GM19238 (cell line): ENCODE results near the gene CD69.

Experiments
- DNase-seq: peaks from one replicate; pipeline ENCODE4 v3.0.0; 2011; ENCODE audit warnings: low spot score; ENCODE audit not compliant: insufficient read length

The CD69 gene

DNA sequence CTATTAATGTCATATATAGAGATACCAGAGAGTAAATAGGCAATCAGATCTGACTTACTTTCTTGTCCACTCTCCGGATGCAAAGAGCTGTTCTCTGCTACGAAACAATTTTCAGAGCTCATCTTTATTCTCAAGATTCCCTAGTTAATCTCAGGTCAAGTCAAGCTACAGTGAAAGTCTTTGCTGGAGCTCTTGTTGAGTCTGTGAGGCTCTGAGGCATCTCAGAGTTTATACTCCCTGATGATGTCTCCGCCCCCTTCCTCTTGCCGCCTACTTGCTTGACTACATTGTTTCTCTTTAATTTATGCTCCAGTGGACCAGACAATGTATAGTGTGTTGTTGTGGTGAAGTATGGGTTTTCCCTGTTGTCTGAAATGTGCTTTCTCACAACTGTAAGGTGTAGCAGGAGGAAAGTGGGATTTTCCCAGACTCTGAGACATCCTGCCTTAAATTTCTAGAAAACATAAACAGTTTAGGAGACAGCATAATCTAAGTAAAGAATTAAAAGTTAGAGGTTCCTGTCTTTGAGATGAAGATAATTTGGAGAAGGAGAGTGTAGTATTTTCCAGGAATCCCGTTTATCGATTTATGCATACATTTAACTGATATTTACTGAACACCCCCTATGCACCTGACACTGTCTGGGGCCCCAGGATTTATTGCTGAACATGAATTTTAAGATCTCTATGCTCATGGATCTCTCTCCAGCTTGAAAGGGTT, at the start of gene CD69:
TSS of gene CD69 (minus strand) at position 203 of the 720 bp plus-strand sequence. CDS start at position 122, 81 bp downstream.
- DNase-seq, result no peak

DNA sequence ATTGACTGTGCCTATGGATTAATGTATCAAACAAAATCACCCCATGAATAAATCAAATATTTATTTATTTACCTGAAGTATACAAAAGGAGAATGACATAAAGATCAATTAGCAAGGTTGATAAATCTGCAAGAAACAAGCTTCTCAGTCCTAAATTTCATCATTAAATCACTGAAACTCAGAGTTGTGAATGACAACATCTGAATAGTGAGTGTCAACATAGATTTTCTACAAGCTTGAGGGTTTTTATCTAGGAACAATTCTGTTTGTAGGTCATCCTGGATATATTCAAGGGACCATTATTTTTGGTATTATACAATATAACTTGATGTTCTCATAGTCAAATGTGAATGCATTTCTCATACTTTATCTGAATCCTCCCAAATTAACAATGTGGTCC, 49.2 kb upstream of the CD69 start:
- no peak for DNase-seq

DNA sequence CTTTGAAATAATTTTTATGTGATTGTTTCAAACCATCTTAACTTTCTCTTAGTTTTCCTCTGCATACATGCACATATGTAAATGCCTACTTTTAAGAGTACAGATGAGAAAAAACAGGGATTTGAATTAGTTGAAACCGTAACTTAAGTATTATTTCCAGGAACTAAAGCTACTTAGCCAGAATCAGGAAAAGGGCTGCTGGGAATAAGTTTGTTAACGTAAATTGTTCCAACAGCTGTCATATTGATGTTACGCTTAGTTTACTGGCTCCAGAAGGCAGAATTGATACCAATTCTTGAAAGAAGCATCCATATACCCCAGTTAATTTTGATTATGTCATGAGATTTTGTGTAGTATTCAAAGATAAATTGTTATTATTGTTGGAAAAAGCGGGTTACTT, 48.6 kb upstream of the CD69 start:
- DNase-seq, result no peak

DNA sequence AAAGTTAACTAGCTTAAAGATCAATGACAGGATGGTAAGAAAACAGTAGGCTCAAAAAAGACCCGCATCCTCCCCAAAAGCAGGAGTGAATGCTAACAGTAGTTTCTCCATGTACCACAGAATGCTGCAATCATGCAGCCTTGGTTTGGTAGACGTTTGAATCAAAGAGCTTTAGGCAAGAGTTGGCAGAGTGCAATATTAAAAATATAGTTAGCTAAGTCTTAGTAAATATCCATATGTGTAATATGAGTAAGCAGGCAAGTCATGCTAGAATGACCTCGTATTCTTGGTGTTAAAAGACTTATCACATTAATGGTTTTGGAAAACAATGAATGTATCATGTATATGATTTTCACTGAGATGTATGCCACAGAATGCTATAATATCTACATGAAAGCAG, 47.8 kb upstream of the CD69 start:
- DNase-seq, result no peak

DNA sequence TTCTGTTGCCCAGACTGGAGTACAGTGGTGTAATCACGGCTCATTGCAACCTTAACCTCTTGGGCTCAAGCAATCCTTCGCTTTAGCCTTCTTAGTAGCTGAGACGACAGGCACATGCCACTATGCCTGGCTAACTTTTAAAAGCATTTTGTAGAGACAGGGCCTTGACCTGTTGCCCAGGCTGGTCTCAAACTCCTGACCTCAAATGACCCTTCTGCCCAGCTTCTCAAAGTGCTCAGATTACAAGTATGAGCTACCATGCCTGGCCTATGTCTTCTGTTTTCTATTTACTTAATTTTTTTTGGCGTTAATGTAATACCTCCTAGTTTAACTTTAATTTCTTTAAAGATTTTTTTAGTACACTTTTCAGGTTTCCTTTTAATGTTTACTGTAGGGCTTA, 46.0 kb upstream of the CD69 start:
- DNase-seq, result no peak

DNA sequence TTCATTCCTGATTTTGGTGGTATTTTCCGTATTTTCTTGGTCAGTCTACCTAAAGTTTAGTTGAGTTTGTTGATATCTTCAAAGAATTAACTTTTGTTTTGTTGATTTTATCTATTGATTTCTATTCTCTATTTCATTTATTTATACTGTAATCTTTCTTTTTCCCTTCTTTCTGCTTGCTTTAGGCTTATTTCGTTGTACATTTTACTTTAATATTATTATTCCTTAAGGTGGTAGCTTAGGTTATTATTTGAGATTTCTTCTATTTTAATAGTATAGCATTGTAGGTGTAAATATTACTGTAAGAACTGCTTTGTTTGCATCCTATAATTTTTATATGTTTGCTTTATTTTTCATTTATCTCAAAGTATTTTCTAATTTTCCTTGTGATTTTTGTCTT, 45.2 kb upstream of the CD69 start:
- DNase-seq, result no peak

DNA sequence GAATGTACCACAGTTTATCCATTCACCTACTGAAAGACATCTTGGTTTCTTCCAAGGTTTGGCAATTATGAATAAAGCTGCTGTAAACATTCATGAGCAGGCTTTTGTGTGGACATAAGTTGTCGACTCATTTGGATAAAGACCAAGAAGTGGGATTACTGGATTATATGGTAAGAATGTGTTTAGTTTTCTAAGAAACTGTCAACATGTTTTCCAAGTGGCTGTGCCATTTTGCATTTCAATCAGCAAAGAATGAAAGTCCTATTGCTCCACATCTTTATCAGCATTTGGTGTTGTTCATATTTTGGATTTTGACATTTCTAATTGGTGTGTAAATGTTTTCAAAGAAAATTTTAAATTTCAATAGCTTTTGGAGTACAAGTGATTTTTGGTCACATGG, 39.3 kb upstream of the CD69 start:
- DNase-seq, result no peak

DNA sequence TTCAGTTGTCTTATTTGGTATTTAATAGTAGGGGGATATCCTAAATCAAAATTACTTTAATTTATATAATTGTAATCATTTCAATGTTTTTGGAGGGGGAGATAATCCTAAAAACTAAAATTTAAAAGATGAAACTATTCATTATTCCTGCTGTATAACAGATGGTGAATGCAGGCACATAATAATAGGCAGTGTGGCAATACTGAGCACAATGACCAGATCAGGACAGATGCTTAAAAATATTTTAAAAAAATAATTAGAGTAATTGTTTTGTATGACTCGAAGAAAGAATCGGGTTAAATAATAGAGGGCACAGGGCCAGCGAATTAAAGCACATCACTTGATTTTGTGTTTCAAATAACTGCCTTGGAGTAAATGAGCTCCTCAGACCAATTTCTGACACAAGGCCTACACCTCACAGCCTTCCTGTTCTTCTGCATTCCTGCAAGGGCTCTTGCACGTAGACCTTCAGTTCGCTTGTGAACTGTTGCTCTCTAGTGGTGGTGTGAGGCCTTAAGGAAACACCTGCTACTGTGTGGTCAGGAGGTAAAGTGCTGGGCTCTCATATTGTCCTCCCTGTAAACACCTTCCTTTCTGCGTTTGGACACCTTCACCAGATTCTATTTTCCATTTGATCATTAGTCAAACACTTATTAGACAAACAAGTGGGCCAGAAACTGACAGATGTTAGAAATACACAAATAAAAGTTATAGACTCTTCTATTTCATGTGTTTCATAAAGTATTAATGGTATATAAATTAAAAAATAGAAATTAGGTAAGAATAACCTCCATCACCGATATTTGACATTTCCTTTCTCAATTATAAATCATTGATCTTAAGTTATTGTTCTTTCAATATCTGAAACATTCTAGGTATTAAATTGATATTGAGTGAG, 37.3 kb upstream of the CD69 start:
- no peak for DNase-seq

DNA sequence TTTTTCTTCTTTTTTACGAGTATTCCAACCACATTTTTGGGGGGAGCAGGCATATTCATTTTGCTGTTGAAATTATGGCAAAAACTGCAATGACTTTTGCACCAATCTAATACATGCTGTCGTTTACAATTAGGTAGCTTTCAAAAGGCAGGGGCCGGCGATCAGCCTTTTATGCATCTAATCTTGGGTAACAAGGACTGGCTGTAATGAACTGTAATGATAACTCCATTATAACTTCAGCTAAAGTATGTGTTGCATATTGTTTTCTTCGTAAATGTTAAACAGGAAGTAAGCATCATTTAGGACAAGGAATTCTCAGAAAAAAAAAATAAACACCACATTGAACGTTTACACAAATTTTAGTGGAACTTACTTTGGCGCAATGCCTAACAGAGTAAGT, 36.3 kb upstream of the CD69 start:
- DNase-seq, result no peak

DNA sequence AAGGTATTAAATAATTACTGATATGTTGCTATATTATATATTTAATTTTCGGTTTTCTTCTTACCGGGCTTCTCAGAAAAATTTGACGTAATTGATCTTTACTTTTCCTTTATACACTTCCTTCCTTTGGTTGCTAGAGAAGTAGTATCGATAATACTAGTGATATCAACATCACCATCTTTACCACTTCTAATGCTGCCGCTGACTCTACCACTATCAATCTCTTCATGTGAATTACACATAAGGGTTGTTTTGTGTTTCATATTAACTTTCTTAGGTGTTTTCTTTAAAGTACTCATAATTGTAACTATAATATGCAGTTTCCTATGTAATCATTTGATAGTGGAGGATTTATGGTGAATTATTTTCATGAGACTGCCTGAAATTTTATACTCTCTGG, 35.6 kb upstream of the CD69 start:
- no peak for DNase-seq

DNA sequence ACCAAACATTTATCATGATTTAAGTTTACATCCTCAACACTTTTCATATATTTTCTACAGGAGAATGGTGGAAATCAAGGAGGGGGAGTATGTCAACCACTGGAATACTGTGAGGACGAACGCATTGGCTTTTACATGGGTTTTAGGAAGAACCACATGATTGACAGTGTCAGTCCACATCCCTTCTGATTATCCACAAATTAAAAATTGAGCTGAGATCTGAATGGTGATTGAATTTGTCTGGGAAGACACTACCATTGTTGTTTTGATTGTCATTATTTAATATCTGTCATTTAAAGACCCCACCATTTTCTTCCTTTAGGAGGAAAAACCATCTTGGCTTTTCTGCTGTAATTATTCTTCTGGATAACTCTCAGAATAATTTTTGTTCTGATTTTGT, 35.2 kb upstream of the CD69 start:
- no peak for DNase-seq

DNA sequence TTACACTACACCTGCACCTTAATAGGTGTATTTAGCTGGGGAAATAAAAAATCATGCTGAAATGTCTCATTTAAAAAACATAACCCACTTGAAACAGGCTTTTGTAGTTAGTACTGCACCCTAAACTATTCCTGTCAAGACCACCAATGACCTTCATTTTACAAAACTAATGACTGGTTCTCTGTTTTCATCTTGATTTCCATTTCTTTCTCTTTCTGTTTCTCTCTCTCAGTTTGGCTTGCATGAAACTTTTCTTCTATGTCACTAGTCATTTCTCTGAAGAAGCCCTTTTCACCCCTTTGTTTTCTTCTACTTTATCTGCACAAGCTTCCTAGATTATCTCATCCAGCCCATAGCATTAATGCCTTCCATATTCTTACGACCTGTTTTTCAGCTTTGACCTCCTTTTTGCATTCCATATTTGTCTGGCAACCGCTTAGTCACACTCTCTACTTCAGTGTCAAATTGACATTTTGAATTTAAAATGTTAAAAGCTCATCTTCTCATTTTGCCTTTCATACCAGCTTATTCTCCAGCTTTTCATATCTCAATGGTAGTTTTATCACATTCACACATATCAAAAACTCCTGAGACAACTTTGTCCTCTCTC, 33.9 kb upstream of the CD69 start:
- DNase-seq, result no peak

DNA sequence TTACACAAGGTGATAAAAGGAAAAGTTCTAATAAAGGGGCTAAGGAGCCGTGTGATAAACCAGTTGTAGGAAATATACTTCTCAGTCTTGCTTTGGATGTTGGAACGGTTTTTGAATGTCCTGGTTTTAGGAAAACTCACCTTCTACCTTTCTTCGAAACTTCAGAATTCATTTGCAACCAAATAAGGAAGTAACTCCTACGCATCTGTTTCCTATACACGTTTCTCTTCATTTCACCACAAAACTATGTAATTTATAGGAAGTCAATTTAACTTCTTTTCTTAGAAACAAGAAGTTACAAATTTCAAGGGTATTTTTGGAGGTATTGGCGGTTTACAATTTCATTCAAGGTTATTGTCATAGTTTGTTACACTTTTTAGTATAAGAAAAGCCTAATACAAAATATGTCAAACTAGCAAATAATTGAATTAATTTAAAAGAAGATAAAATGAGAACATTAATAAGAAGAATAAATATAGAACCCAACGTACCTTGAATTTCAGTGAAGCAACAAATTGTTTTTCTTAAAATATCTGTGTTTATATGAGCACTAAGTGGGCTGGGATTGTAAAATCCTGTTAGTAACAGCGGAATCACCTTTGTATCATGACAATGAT, 33.2 kb upstream of the CD69 start:
- no peak for DNase-seq

DNA sequence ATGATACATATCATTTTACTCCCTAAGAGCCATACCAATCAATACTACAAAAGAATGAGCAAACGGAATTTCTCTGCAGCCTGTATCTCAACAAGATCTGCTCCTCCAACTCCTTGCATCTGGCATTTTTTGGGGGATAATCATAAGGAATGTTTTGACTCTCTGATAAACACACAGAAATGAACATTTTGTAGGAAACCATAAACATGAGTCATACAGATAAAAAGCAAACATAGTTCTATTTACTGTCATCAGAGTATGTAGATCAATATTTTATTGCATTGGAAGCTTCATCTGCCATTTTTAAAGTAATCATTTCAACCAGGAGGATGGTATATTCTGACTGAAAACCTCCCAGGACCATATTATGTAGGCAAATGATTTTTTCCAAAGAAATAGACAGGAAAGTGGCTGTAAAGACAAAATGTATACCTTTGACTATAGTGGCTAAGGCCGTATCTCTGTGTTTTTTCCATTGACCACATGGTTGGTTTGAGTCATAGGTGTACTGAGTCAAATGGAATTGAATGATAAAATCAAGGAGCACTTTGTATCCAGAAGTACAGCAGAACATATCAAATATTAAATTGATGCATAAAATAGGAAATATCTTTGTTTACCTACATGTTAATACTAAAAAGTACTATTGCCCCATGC, 32.4 kb upstream of the CD69 start:
- no peak for DNase-seq

DNA sequence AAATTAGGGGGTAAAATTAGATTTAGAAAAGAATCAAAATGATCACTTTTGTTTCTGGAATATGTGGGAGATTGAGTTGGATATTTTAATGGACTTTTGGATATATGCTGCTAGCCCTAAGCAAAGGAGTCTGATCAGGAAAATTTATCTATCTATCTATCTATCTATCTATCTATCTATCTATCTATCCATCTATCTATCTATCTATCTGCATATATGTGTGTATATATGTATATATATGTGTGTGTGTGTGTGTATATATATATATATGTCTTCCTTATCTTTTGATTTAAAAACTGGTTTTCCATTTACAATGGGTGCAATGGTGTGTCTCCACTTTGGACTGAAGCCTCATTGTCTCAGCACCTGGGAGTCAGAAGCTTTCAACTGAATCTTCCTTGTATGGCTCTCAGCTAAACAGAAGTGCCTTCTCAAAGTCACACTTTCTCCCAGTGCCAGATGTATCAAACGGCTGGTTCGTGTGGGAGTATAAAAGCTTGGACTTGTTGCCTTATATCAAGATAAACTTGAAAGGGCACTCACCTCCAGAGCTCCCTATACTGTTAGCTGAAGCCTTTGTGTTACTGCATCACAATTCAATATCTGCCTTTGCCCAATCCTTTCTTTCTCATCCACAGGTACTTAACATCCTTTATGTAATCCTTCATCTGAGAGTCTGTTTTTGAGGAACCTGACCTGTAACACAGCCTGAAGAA, 31.6 kb upstream of the CD69 start:
- DNase-seq, result no peak

DNA sequence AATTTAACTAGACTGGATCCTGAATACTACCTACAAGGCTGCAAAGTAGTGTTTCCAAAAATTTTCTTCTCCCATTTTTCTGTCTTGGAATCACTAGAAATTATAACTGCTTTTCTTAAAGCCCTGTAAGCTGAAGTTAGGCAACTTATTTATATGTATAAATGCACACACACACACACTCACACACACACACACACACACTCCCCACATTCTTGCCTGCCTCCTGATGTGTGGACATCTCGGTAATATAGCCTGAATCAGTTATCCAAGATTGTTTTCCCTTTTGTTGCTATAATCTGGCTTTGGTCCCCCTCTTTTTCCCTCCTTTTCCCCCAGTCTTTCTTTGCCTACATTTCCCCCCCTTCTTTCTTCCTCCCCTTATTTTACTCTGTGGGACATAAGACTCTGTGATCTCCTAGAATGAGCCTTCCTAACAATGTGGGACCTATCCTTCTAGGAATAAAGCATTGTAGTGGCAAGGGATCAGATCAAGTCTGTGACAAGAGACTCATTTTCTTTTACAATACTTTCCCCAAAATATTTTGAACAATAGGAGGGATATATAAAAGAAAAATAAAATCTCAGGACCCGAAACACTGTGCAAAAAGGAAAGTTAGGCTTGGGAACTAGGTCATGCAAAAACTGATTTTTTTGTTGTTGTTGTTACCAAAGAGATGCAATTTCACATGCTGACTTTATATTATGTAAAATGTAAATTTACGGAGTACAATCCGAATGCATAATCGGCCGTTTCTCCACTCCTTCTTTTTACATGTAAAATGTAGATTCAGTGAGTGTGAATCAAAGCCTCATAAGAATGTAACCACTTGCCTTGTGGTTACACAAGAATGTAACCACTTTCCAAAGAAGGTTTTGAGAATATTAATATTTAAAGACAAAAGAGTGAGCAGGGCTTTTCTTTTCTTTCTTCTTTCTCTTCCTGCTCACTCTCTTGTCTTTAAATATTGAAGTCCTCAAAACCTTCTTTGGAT, 26.3 kb upstream of the CD69 start:
- no peak for DNase-seq

DNA sequence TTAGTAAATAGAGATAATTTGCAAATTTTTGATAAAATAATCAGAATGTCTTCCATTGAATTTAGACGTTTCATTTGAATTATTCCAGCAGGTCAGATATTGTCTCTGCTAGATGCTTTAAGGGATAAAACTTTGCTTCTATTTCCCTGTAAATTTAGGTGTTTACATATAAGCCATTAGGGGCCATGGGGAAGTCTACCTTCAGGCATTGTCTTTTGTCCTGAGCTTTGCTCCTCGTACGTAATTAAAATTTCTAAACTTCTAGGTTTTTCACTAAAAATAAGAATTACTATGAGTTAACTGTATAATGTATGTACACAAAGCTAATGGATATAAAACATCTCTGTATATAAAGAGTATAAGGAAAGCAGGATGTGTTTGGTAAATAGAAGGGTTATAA, 24.1 kb upstream of the CD69 start:
- DNase-seq, result no peak

DNA sequence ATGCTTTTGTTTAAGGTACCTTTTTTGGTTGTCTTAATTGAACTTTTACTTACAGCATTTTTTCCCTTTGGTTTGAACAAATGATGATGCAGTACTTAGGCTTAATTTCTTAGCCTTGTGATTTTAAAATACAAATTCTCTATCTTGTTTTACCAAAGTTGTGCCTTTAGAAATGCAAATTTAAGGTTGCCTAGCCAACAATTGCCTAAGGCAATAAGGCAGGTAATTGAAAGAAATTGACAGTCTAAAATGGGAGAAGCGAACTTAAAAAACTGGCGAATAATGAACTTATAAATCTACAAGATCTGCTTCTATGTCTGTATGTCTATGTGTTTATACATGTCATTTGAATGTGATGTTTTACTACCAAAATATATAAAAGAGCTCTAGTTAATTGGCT, 23.6 kb upstream of the CD69 start:
- DNase-seq, result no peak

DNA sequence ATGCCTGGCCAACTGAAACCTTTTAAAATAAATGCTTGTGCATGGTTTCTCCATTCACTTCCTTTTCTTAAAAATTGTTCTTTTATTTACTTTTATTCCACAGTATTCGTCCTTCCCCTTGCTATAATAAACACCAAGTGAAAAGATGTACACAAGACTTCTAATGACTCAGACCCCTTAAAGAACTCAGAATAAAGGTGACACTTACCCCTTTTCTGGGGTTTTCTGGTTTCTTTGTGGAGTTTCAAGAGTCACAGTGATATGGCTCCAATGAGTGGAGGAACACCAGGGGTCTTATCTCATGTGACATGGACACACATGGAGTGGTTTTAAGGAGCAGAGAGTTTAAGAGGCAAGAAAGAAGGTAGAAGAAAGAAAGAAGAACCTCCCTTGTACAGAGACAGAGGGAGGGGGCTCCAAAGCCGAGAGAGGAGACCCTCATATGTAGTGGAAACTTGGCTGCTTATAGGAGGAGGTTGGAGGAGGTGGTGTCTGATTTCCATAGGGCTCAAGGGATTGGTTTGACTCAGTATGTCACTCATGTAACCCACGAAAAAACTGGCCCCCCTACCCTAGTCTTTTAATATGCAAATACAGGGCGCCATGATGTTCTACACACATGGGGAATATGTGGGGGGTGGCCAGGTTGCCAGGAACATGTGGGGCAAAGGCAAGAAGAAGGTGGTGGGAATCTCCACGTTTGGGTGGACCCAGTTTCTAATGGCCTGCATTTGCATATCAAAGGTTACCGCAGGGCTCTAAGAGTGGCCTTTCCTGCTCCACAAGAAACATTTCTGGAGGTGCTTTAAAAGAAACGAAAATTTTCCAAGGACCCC, 22.1 kb upstream of the CD69 start:
- no peak for DNase-seq
